GM12874 (cell line): ENCODE results near the gene AFAP1.

Experiments used
- CTCF ChIP-seq: IDR thresholded peaks from 2 replicates; pipeline ENCODE4 v1.5.1; 2011; ENCODE audit warnings: low read depth, mild to moderate bottlenecking, control low read depth, low read length, moderate library complexity; ENCODE audit not compliant: insufficient read depth

AFAP1 gene

GRCh38 chr4:7955393-7955792, 15.7 kb upstream of the AFAP1 start:
- no peak for TF ChIP-seq CTCF

- no peak for TF ChIP-seq CTCF
Observed at GRCh38 chr4:7952615-7953014, 13.0 kb upstream of the AFAP1 start.

DNA sequence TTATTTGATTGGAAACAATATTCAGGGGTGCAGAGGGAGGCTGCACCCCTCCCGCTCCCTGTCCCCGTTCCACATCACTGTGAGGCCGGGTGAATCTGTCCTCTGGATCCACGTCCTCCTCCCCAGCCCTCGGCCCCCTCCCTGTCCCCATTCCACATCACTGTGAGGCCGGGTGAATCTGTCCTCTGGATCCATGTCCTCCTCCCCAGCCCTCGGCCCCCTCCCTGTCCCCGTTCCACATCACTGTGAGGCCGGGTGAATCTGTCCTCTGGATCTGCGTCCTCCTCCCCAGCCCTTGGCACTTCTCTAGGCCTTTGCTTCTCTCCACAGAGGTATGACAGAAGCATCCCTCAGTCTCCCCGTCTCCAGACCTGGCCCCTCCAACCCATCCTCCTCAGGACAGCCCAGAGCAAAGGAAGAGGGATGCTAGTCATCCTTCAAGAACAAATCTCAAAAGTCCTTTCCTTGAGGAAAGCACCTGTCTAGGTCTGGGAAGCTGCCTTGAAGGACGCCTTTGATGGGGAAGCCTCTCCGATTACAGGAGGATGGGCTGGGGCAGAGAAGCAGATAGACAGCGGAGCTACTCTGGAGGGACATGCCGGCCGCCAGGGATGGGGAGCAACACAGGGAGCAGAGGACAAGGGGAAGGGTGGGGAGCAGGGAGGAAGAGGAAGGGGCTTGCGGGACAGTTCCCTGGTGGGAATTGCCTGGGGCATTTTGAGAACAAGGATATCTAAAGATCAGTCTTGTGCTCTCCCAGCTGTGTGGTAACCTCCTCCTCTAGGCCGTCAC, 10.8 kb upstream of the AFAP1 start:
- no peak for TF ChIP-seq CTCF

DNA sequence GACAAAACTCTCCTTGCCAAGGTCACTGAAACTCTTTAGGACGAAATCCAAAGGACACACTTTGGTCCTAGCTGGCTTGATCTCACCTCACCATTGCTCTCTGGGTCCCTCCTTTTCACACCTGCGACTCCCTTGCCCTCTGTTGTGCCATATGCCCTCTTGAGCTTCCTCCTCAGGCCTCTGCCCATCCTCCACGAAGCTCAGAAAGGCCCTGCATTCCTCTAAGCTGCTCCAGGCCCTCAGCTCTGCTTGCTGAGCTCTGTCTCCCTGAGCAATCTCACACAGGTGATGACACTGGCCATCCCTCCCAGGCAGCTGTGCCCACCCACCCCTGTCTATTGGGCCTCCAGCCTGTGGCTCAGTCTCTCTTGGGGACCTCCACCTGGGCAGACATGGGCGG, 10.1 kb upstream of the AFAP1 start:
- TF ChIP-seq CTCF: no peak

GRCh38 chr4:7947927-7948326, 8.3 kb upstream of the AFAP1 start:
- no peak for TF ChIP-seq CTCF

GRCh38 chr4:7945709-7946380, 6.2 kb upstream of the AFAP1 start:
- no peak for TF ChIP-seq CTCF

DNA sequence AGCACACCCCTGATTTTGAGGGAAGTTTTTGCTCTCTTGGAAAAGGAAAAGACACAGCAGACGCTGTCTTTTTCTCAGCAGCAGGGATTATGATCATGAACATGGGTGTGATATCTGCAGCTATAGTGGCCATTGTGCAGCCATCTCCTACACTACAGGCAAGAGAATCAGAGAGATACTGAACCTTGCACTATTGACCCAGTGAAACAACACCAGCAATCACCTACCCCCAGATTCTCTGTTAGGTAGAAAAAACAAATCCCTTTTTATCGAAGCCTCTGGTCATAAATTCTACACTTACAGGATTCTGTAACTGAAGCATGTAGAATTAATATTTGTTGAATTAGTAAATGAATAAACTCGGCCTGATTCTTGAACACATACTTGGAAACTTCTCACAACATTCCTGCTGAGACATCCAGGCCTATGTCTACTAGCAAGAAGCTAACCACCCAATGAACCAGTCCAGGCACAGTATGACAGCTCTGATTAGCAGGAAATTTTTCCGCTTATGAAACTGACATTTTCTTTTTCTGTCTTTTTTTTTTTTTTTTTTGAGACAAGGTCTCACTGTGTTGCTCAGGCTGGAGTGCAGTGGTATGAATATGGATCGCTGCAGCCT, 5.0 kb upstream of the AFAP1 start:
- TF ChIP-seq CTCF: no peak
